Omental fat pad (tissue), 4 donors: ENCODE results near the gene SEMG1. TPM values are rescaled to one million over a fixed set of nuclear protein-coding genes. Genes with fewer than 3 reads are reported as not detected.

Experiments used
- ATAC-seq: fragments of 150-250 bp; one replicate; pipeline ENCODE4 v1.9.1; 2016; ENCODE audit warnings: mild to moderate bottlenecking, moderate library complexity; ENCODE audit not compliant: low FRiP score
- DNase-seq: peaks from one replicate; pipeline ENCODE4 v3.0.0-alpha.2; 2019; ENCODE audit warnings: low spot score
- total RNA-seq, 4 donors: library from RNA; depleted of rRNA; stranded (reverse); fragments of >200 nt; gene quantifications; one replicate each; pipeline ENCODE4 v1.1.0, GENCODE V29; 2016
- TF ChIP-seq, protein P1 (sequence below), 3 donors: fragments of 450-650 bp; IDR thresholded peaks; one replicate each; pipeline ENCODE4 v1.5.1; 2016 to 2017; ENCODE audit warnings: antibody characterized with exemption in 3 of 3, mild to moderate bottlenecking in 3 of 3, moderate library complexity in 2 of 3

Gene SEMG1
- total RNA-seq, 4 donors from 2014 or later: not detected

DNA sequence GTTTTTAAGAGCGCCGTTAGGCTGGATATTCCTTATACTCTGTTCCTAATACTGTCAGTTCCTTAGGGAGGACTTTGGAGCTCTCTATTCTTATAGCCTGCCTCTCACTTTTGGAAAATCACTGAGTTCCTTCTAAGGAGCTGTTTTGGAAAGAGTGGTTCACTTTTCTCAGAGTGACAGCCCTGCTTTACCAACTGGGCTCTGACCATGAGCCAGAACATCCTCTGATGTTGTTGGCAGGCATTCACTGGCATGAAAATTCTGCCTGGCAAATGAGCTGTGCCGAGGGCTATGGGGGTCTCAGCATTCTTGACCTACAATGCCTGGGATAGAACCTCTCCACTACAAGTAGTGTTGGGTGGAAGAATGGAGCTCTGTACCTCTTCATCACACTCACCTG is 14.9 kb upstream of the SEMG1 start:
- ATAC-seq (no peak), DNase-seq (no peak)
- TF ChIP-seq, protein P1, sequence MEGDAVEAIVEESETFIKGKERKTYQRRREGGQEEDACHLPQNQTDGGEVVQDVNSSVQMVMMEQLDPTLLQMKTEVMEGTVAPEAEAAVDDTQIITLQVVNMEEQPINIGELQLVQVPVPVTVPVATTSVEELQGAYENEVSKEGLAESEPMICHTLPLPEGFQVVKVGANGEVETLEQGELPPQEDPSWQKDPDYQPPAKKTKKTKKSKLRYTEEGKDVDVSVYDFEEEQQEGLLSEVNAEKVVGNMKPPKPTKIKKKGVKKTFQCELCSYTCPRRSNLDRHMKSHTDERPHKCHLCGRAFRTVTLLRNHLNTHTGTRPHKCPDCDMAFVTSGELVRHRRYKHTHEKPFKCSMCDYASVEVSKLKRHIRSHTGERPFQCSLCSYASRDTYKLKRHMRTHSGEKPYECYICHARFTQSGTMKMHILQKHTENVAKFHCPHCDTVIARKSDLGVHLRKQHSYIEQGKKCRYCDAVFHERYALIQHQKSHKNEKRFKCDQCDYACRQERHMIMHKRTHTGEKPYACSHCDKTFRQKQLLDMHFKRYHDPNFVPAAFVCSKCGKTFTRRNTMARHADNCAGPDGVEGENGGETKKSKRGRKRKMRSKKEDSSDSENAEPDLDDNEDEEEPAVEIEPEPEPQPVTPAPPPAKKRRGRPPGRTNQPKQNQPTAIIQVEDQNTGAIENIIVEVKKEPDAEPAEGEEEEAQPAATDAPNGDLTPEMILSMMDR (IDR thresholded peaks at IDR 0.05): no peak

DNA sequence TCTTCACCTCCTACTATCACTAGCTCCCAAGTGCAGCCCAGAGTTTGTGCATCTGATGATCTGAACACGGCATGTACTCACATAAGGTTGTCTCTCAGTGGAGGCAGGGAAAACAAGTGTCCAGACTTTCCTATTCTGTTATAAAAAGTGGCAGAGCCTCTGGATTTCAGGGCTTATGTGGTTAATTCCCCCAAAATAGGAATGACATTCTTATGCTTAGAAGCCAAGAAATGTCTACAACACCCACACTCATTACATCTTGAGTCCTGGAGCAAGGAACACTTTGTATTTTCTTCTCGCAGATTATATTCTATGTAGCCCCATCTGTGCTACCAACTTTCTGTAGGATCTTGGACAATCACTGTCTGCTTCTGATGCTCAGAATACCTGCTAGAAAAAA is 13.5 kb upstream of the SEMG1 start:
- ATAC-seq (no peak), DNase-seq (no peak)
- TF ChIP-seq, protein P1 (IDR thresholded peaks at IDR 0.05): no peak

GRCh38 chr20:45209924-45210323 is 3.1 kb downstream of the SEMG1 start:
- no peak for ATAC-seq
- DNase-seq: no peak
- TF ChIP-seq, protein P1 (IDR thresholded peaks at IDR 0.05): no peak

- DNase-seq: no peak
- TF ChIP-seq, protein P1 (IDR thresholded peaks at IDR 0.05): no peak
- no peak for ATAC-seq
Measured at GRCh38 chr20:45211569-45212474, 5.0 kb downstream of the SEMG1 start.

DNA sequence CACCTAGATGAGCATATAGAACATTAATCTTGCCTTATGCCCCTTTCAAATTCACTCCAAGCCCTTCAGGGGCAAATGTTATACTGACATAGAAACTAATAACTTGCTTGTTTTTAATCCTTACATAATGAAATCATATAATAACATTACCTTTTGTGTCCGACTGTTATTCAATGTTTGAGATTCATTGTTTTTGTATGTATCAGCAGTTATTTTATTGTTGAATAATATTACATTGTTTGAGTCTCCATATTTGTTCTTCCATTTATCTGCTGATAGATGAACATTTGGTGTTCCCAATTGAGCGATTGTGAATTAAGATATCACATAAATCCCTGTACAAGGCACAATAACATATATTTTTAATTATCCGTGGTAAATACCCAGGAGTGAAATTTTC is 6.0 kb downstream of the SEMG1 start:
- TF ChIP-seq, protein P1 (IDR thresholded peaks at IDR 0.05): no peak
- DNase-seq (no peak), ATAC-seq (no peak)

GRCh38 chr20:45218124-45218523 is 11.3 kb downstream of the SEMG1 start:
- ATAC-seq: peak; percentile 28
- DNase-seq: no peak
- TF ChIP-seq, protein P1 (IDR thresholded peaks at IDR 0.05): no peak

- ATAC-seq (no peak), DNase-seq (no peak)
- TF ChIP-seq, protein P1 (IDR thresholded peaks at IDR 0.05): no peak
Measured at GRCh38 chr20:45218636-45219035, 11.8 kb downstream of the SEMG1 start.
